Type B pancreatic cell (in vitro differentiated cells): ENCODE results near the gene STEEP1. TPM values are rescaled to one million over a fixed set of nuclear protein-coding genes. Genes with fewer than 3 reads are reported as not detected.
"Not testable (repeated sequence)": the region's sequence is repeated elsewhere in the genome, so short reads cannot be mapped to it uniquely, and the experiment has no call there.

Experiments used
- DNase-seq: peaks from one replicate; pipeline ENCODE4 v3.0.0; 2021; ENCODE audit warnings: mixed read lengths; ENCODE audit not compliant: unreplicated experiment; ENCODE audit errors: extremely low spot score
- H3K27ac Mint-ChIP-seq: 2 replicates; pipeline ENCODE4 v1.8.0; 2021; ENCODE audit warnings: mild to moderate bottlenecking, mixed read lengths
- H3K27me3 Mint-ChIP-seq: 2 replicates; pipeline ENCODE4 v1.8.0; 2021; ENCODE audit warnings: mixed read lengths
- H3K36me3 Mint-ChIP-seq: 2 replicates; pipeline ENCODE4 v1.8.0; 2021; ENCODE audit warnings: mixed read lengths
- H3K4me1 Mint-ChIP-seq: one replicate; pipeline ENCODE4 v1.8.0; 2021; ENCODE audit warnings: mixed read lengths; ENCODE audit not compliant: unreplicated experiment
- H3K4me3 Mint-ChIP-seq: 2 replicates; pipeline ENCODE4 v1.8.0; 2021; ENCODE audit warnings: mild to moderate bottlenecking, mixed read lengths
- H3K9me3 Mint-ChIP-seq: 2 replicates; pipeline ENCODE4 v1.8.0; 2021; ENCODE audit warnings: mixed read lengths
- CTCF ChIP-seq: fragments of 200-600 bp; sonication (generic); conservative IDR thresholded peaks from 2 replicates; pipeline ENCODE4 v1.5.0; 2021; ENCODE audit warnings: antibody characterized with exemption, mild to moderate bottlenecking
- total RNA-seq: library from RNA; stranded (reverse); gene quantifications from 2 replicates; pipeline ENCODE4 v1.2.1, GENCODE V29; 2021; ENCODE audit warnings: low replicate concordance

The STEEP1 gene
- total RNA-seq, 1 donor from 2014 or later: 23.0 TPM

- no peak for TF ChIP-seq CTCF
- H3K36me3 Mint-ChIP-seq: no peaks in the 10 kb centered on the region
- H3K4me3 Mint-ChIP-seq: no peak overlapping the region
- H3K27ac Mint-ChIP-seq: no peak overlapping the region
- H3K27me3 Mint-ChIP-seq: no peaks in the 10 kb centered on the region
- H3K9me3 Mint-ChIP-seq: no peaks in the 10 kb centered on the region
- no peak for DNase-seq
- no peaks in the 10 kb centered on the region for H3K4me1 Mint-ChIP-seq
These were observed 58.0 kb downstream of the STEEP1 start for GRCh38 chrX:119507206-119507605.

- DNase-seq: no peak
- Mint-ChIP-seq H3K27me3 (no peaks in the 10 kb centered on the region), H3K27ac (no peak overlapping the region), H3K4me1 (no peaks in the 10 kb centered on the region), H3K9me3 (no peaks in the 10 kb centered on the region), H3K36me3 (no peaks in the 10 kb centered on the region), H3K4me3 (no peak overlapping the region)
- no peak for TF ChIP-seq CTCF
These were observed 59.3 kb downstream of the STEEP1 start for GRCh38 chrX:119505945-119506344.

GRCh38 chrX:119505145-119505544 is 60.1 kb downstream of the STEEP1 start:
- not testable (repeated sequence) for H3K36me3 Mint-ChIP-seq, H3K27me3 Mint-ChIP-seq, H3K27ac Mint-ChIP-seq, H3K9me3 Mint-ChIP-seq, H3K4me1 Mint-ChIP-seq, DNase-seq, H3K4me3 Mint-ChIP-seq

- Mint-ChIP-seq H3K9me3 (no peaks in the 10 kb centered on the region), H3K4me3 (no peak overlapping the region), H3K36me3 (no peaks in the 10 kb centered on the region), H3K27ac (no peak overlapping the region), H3K27me3 (no peaks in the 10 kb centered on the region), H3K4me1 (no peaks in the 10 kb centered on the region)
- DNase-seq: no peak
- TF ChIP-seq CTCF: no peak
These were observed 61.7 kb downstream of the STEEP1 start for GRCh38 chrX:119503484-119503861.

- Mint-ChIP-seq H3K4me3 (no peak overlapping the region), H3K4me1 (no peaks in the 10 kb centered on the region), H3K36me3 (no peaks in the 10 kb centered on the region), H3K27ac (peak overlapping the region; percentile 46), H3K9me3 (no peaks in the 10 kb centered on the region), H3K27me3 (no peaks in the 10 kb centered on the region)
- no peak for TF ChIP-seq CTCF
- no peak for DNase-seq
These were observed 62.3 kb downstream of the STEEP1 start for GRCh38 chrX:119502727-119503483.

- Mint-ChIP-seq H3K9me3 (no peaks in the 10 kb centered on the region), H3K27ac (peak overlapping the region; percentile 62), H3K4me3 (no peak overlapping the region), H3K27me3 (no peaks in the 10 kb centered on the region), H3K36me3 (no peaks in the 10 kb centered on the region), H3K4me1 (no peaks in the 10 kb centered on the region)
- no peak for DNase-seq
- TF ChIP-seq CTCF: no peak
These were observed 63.6 kb downstream of the STEEP1 start for GRCh38 chrX:119501511-119502148.
